ENCODE data around the gene SDSL.

DNA sequence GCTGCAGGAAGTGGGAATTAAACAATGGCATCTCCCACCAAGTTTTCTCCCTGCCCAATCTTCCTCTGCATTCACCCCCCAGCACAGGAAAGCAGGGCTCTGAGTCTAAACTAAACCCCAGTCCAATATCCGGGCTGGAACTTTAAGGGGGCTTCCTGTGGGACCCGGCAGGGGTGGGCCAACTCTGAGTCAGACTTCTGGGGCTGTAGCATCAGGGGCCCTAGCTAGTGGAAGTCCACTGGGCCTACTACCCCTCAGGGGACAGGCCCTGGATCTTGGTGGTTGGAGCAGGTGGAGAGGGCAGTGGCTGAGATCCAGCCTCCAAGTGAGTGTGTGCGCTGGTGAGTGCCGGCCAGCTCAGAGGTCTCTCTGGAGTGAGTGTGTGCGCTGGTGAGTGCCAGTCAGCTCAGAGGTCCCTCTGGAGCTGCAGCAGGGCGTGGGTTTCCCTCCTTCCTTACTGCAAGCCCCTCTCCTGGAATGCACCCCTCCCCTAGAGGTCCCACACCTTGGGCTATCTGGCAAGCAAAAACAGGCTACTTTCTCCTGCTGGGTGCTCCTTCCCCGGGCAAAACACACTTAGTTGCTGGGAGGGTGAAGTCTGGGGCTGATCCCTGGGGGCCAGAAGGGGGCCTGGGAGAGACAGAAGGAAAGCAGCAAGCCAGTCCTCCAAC lies 55.1 kb downstream of the SDSL start:
- TF ChIP-seq POLR2AphosphoS5 (IDR thresholded peaks at IDR 0.05; ENCODE audit: low read depth) = no peak
- TF ChIP-seq ZNF331 (CRISPR knock-in tag; IDR thresholded peaks at IDR 0.05; ENCODE audit: low read depth) = no peak
- TF ChIP-seq, protein P1, sequence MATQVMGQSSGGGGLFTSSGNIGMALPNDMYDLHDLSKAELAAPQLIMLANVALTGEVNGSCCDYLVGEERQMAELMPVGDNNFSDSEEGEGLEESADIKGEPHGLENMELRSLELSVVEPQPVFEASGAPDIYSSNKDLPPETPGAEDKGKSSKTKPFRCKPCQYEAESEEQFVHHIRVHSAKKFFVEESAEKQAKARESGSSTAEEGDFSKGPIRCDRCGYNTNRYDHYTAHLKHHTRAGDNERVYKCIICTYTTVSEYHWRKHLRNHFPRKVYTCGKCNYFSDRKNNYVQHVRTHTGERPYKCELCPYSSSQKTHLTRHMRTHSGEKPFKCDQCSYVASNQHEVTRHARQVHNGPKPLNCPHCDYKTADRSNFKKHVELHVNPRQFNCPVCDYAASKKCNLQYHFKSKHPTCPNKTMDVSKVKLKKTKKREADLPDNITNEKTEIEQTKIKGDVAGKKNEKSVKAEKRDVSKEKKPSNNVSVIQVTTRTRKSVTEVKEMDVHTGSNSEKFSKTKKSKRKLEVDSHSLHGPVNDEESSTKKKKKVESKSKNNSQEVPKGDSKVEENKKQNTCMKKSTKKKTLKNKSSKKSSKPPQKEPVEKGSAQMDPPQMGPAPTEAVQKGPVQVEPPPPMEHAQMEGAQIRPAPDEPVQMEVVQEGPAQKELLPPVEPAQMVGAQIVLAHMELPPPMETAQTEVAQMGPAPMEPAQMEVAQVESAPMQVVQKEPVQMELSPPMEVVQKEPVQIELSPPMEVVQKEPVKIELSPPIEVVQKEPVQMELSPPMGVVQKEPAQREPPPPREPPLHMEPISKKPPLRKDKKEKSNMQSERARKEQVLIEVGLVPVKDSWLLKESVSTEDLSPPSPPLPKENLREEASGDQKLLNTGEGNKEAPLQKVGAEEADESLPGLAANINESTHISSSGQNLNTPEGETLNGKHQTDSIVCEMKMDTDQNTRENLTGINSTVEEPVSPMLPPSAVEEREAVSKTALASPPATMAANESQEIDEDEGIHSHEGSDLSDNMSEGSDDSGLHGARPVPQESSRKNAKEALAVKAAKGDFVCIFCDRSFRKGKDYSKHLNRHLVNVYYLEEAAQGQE (IDR thresholded peaks at IDR 0.05; ENCODE audit: unreplicated experiment) = no peak
- peak; percentile 74 for TF ChIP-seq EZH2 (IDR thresholded peaks at IDR 0.05; ENCODE audit: low read depth, unreplicated experiment)
- TF ChIP-seq, protein P2, sequence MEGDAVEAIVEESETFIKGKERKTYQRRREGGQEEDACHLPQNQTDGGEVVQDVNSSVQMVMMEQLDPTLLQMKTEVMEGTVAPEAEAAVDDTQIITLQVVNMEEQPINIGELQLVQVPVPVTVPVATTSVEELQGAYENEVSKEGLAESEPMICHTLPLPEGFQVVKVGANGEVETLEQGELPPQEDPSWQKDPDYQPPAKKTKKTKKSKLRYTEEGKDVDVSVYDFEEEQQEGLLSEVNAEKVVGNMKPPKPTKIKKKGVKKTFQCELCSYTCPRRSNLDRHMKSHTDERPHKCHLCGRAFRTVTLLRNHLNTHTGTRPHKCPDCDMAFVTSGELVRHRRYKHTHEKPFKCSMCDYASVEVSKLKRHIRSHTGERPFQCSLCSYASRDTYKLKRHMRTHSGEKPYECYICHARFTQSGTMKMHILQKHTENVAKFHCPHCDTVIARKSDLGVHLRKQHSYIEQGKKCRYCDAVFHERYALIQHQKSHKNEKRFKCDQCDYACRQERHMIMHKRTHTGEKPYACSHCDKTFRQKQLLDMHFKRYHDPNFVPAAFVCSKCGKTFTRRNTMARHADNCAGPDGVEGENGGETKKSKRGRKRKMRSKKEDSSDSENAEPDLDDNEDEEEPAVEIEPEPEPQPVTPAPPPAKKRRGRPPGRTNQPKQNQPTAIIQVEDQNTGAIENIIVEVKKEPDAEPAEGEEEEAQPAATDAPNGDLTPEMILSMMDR (conservative IDR thresholded peaks at IDR 0.05; ENCODE audit: low read depth in 2 of 2) = no peak
- no peak for TF ChIP-seq ZNF114 (CRISPR knock-in tag; IDR thresholded peaks at IDR 0.05)
- TF ChIP-seq CREB1 (CRISPR knock-in tag; IDR thresholded peaks at IDR 0.05; ENCODE audit: low read depth) = no peak
- TF ChIP-seq JUNB (IDR thresholded peaks at IDR 0.05; ENCODE audit: unreplicated experiment) = no peak
- TF ChIP-seq EZH2phosphoT487 (IDR thresholded peaks at IDR 0.05; ENCODE audit: unreplicated experiment) = no peak

Data from GM23338 (cell line).